Measurements from ENCODE around the gene USP8.
"Not testable (repeated sequence)": the region's sequence is repeated elsewhere in the genome, so short reads cannot be mapped to it uniquely, and the experiment has no call there.

The USP8 gene

GRCh38 chr15:50424066-50424890 is at the start of gene USP8:
Gene USP8 (plus strand): TSS chr15:50424405. CDS start chr15:50439074, 14,669 bp downstream.
- peak; percentile 98 to 99 (median 99) for DNase-seq

- peak; percentile 22 to 36 (median 22) for DNase-seq
These were observed 46.1 kb upstream of the USP8 start for GRCh38 chr15:50377867-50378751.

DNA sequence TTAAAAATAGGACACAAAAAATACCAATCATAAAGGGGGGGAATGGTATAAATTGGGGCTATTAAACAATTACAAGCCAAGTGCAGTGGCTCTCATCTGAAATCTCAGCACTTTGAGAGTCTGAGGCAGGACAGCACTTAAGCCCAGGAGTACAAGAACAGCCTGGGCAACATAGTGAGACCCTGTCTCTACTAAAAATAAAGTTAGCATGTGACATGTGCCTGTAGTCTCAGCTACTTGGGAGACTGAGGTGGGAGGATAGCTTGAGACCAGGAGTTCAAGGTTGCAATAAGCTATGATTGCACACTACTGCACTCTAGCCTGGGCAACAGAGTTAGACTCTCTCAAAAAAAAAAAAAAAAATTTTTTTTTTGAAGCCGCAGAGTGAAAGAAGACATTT is 45.4 kb upstream of the USP8 start:
- no peak for DNase-seq

- not testable (repeated sequence) for DNase-seq
These were observed 44.8 kb upstream of the USP8 start for GRCh38 chr15:50379413-50379812.

GRCh38 chr15:50380089-50380488 is 44.1 kb upstream of the USP8 start:
- no peak for DNase-seq

GRCh38 chr15:50381438-50381837 is 42.8 kb upstream of the USP8 start:
- DNase-seq, result no peak

DNA sequence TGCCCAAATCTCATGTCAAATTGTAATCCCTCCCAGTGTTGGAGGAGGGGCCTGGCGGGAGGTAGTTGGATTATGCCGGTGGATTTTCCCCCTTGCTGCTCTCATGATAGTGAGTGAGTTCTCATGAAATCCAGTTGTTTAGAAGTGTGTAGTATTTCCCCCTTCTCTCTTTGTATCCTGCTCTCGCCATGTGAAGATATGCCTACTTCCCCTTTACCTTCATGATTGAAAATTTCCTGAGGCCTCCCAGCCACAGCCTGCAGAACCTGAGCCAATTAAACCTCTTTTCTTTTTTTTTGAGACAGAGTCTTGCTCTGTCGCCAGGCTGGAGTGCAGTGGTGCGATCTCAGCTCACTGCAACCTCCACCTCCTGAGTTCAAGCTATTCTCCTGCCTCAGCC is 41.8 kb upstream of the USP8 start:
- peak in 1 of 3 donors; percentile 19 for DNase-seq

- peak; percentile 39 to 58 (median 45) for DNase-seq
These were observed 33.5 kb upstream of the USP8 start for GRCh38 chr15:50390554-50391264.

- not testable (repeated sequence) for DNase-seq
These were observed 32.6 kb upstream of the USP8 start for GRCh38 chr15:50391561-50391960.

- no peak for DNase-seq
These were observed 12.3 kb upstream of the USP8 start for GRCh38 chr15:50411870-50412269.

DNA sequence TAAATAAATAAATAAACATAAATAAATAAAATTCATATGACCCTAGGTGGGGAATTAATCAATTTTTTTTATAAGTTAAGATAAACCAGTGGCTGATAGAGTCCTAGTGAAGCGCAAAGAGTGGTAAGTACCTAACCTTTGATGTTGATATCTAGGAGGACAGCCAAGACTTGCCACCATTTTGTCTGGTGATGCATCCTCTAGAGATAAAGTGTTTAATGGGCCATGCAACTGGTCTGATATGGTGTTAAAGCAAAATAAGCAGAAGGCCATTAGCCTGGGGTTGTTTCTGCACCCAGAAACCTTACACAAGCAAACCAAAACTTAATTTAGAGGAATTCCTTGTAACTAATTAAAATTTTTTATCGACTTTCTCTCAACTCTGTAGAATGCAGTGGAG is 9.6 kb upstream of the USP8 start:
- no peak for DNase-seq

DNA sequence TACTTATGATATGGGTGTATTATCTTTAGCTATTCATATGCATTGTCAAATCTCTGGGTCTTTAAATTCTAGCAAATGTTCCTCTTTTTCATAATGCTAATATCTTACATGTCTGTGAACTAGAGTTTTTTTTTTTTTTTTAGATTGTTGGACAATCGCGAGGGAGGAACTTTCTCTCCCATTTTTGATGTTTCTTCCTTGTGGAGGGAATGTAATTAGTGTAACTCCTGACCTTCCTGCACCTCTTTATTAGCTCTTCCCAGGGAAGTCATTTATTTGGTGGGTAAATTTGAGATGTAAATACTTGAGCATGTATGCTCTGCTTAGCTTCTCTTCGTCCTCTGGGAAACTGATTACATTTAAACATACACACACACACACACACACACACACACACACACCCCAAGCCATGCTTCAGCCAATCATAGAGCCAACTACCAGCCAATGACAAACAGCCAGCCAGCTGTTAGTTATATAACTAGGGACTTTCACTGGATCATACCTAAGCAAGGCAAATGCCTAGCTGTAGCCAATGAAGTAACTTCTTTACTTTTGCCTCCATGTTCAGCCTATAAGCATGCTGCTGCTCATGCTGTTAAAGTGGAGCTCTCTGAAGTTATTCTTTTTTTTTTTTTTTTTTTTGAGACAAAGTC is 8.3 kb upstream of the USP8 start:
- DNase-seq, result peak in 1 of 3 donors; percentile 6

DNA sequence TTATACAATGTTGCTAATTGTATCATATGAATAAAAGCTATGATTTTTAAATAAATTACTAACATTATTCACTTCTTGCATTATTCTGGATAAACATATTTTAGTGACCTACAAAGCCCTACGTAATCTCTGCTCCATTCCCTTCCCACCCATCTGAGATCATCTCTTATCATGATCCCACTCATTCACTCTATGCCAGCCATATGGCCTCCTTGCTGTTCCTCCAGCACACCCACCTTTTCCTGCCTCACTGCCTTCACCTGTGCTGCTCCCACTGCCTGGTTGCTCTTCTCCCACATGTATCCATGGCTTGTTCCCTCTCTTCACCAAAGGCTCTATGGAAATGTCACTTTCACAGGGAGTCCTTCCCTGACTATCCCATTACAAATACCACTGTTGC is 7.3 kb upstream of the USP8 start:
- DNase-seq, result no peak

DNA sequence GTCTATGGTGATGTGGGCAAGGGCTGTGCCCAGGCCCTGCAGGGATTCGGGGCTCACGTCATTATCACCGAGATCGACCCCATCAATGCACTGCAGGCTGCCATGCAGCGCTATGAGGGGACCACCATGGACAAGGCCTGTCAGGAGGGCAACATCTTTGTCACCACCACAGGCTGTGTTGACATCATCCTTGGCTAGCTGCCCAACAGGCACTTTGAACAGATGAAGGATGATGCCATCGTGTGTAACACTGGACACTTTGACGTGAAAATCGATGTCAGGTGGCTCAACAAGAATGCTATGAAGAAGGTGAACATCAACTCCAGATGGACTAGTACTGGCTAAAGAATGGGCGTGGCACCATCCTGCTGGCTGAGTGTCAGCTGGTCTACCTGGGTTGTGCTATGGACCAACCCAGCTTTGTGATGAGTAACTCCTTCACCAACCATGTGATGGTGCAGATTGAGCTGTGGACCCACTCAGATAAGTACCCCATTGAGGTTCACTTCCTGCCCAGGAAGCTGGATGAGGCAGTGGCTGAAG is 6.1 kb upstream of the USP8 start:
- no peak for DNase-seq

DNA sequence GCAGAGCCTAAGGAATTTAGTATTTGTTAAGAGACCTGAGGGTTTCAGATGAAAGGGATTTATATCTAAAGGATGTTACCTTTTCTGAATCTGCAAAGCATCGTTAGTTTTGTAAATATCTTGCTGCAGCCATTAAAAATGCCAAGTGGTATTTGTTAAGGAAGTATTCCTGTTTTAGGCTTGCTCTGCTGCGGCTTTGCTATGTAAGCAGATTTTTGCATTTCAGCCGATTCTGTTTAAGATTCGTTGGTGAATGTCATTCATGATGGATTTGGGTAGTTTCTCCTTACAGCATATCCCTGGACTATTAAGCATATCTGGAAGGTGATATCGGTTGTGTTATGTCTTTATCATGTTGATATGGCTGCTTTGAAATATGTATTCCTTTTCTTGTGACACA is 1.0 kb downstream of the USP8 start:
- peak; percentile 8 to 24 (median 22) for DNase-seq

DNA sequence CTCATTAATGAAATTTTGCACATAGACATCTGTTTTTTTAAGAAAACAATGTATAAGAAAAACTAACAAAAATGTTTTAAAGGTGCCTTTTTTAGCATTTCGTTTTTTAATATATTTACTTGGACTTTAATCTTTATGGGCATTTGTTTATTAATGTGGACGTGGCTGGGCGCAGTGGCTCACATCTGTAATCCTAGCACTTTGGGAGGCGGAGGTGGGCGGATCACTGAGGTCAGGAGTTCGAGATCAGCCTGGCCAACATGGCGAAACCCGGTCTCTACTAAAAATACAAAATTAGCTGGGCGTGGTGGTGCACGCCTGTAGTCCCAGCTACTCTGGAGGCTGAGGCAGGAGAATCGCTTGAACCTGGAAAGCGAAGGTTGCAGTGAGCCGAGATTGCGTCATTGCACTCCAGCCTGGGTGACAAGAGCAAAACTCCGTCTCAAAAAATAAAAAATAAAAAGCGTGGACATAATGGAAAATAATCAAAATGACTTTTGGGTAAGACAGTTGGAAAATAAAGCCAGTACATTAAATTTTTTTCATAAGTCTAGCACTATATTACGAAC is 1.6 kb downstream of the USP8 start:
- not testable (repeated sequence) for DNase-seq

DNA sequence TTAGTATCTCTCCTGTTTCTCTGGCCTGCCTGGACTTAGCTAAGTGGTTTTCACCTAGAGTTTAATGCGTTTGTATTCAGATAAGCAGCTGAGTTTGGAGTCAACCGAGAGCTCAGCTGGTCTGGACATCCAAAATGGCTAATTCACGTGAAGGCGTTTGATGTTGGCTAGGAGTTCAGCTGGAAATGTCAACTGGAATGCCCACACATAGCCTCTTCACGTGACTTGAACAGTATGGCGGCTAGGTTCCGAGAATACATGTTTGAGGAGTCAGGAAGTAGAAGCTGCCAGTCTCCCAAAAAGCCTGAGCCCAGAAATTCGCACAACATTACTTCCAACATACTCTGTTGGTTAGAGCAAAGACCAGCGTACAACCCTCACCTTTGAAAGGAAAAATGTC is 2.2 kb downstream of the USP8 start:
- no peak for DNase-seq

- no peak for DNase-seq
These were observed 7.0 kb downstream of the USP8 start for GRCh38 chr15:50431204-50431603.

DNA sequence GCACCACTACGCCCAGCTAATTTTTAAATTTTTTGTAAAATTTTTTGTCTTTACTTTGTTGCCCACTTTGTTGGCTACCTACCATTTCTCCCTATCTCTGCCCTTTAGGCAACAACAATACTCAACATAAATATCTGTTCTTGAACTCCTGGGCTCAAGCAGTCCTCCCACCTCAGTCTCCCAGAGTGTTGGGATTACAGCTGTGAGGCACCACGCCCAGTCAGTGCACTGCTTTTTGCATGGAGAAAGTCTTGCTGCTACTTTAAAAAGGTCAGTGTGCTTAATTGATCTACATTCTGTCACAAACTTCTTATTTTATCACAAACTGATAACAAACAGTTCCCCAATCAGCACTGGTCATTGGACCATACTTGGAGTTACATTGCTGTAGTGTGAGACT is 8.0 kb downstream of the USP8 start:
- DNase-seq, result no peak

DNA sequence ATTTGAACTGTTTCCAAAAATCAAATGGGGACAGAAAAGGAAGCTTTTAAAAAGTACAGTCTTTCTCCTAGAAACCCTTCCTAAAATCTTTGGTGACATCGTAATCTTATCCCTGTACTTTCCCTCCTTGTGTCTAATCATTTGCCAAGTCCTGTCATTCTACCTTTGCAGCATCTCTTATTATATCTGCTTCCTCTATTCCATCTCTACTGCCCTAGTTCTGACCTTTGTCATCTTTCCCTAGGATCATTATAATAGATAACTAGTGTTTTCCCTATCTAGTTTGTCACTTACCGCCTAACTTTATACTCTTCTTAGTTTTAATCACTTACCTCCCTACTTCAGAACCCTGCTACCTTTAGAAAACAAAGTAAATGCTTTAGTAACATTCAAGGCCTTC is 11.6 kb downstream of the USP8 start:
- peak in 1 of 3 donors; percentile 10 for DNase-seq

DNA sequence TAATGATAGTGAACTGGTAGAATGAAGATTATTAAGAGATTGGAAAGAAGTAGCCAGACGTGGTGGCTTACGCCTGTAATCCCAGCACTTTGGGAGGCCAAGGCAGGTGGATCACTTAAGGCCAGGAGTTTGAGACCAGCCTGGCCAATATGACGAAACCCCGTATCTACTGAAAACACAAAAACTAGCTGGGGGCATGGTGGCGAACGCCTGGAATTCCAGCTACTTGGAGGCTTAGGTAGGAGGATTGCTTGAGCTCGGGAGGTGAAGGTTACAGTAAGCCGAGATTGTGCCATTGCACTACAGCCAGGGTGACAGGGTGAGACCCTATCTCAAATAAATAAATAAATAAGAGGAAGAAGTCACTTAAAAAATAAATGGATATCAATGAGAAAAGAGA is 14.0 kb downstream of the USP8 start:
- no peak for DNase-seq

DNA sequence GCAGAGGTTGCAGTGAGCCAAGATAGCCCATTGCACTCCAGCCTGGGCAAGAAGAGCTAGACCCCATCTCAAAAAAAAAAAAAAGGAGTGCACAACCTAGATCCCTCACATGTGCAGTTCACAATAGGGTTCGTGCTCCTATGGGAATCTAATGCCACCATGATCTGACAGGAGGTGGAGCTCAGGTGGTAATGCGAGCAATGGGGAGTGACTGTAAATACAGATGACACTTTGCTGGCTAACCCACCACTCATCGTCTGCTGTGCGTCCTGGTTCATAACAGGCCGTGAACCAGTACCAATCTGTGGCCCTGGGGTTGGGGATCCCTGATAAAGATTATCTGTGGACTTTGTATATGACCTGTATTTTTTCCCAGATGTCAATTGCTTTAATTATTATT is 16.7 kb downstream of the USP8 start:
- no peak for DNase-seq

Measured in suppressor macrophage treated with lipopolysaccharide for 1 hour (primary cell).